OCI-LY3 (cell line): ENCODE data around the gene MT1A.

Source experiments
- H2AFZ ChIP-seq: fragments of 200-600, 300-600 bp; shearing (Covaris generic); 2 replicates; pipeline ENCODE4 v1.6.0; 2014; ENCODE audit warnings: antibody characterized with exemption, low read depth, low read length
- H3K27ac ChIP-seq: fragments of 200-600, 300-600 bp; sonication (generic); 2 replicates; pipeline ENCODE4 v1.5.1; 2014; ENCODE audit warnings: mild to moderate bottlenecking, low read length, moderate library complexity, mixed read lengths
- H3K27me3 ChIP-seq: fragments of 200-600, 300-600 bp; sonication (generic); 2 replicates; pipeline ENCODE4 v1.6.1; 2014; ENCODE audit warnings: low read depth, low read length, mixed read lengths
- H3K36me3 ChIP-seq: fragments of 200-600, 300-600 bp; sonication (generic); replicated peaks from 2 replicates; pipeline ENCODE3; 2014; ENCODE audit warnings: low read depth, low read length, mixed read lengths
- H3K4me1 ChIP-seq: fragments of 300-600, 200-600 bp; sonication (generic); 2 replicates; pipeline ENCODE4 v1.6.1; 2014; ENCODE audit warnings: low read length, mixed read lengths
- H3K4me2 ChIP-seq: fragments of 200-600, 300-600 bp; sonication (generic); 2 replicates; pipeline ENCODE4 v1.6.1; 2014; ENCODE audit warnings: low read length, mixed read lengths
- H3K4me3 ChIP-seq: fragments of 300-600, 200-600 bp; sonication (generic); 2 replicates; pipeline ENCODE4 v1.5.1; 2014; ENCODE audit warnings: antibody characterized with exemption, mild to moderate bottlenecking, low read length, moderate library complexity
- H3K79me2 ChIP-seq: fragments of 300-600, 200-600 bp; shearing (Covaris generic); 2 replicates; pipeline ENCODE4 v1.6.1; 2014; ENCODE audit warnings: mild to moderate bottlenecking, low read length, mixed read lengths
- H3K9ac ChIP-seq: fragments of 300-600, 200-600 bp; shearing (Covaris generic); 2 replicates; pipeline ENCODE4 v1.6.0; 2014; ENCODE audit warnings: mild to moderate bottlenecking, low read length, moderate library complexity
- H3K9me3 ChIP-seq: fragments of 200-600, 300-600 bp; shearing (Covaris generic); 2 replicates; pipeline ENCODE4 v1.6.1; 2014; ENCODE audit warnings: low read length, mixed read lengths; ENCODE audit not compliant: insufficient read depth
- H4K20me1 ChIP-seq: fragments of 200-600, 300-600 bp; sonication (generic); 2 replicates; pipeline ENCODE4 v1.6.1; 2016; ENCODE audit warnings: low read length, mixed read lengths; ENCODE audit not compliant: insufficient read depth
- CTCF ChIP-seq: fragments of 200-600, 300-600 bp; sonication (generic); IDR thresholded peaks from 2 replicates; pipeline ENCODE4 v1.5.1; 2014; ENCODE audit warnings: antibody characterized with exemption, low read length, low read depth
- EZH2phosphoT487 ChIP-seq: fragments of 200-600 bp; shearing (Covaris generic); IDR thresholded peaks from 2 replicates; pipeline ENCODE4 v1.6.1; 2018; ENCODE audit warnings: antibody characterized with exemption, mixed run types, low read depth

Gene MT1A

GRCh38 chr16:56606071-56606475 lies 32.4 kb upstream of the MT1A start:
- H2AFZ ChIP-seq, result no peak overlapping the region
- no peaks in the 10 kb centered on the region for H3K79me2 ChIP-seq
- no peak overlapping the region for H3K27ac ChIP-seq
- H3K27me3 ChIP-seq, result 0 out of 2 replicates have a peak, but pooled peaks cover 4% of the 10 kb centered on the region
- H3K4me3 ChIP-seq, result no peak overlapping the region
- no peak overlapping the region for H3K9ac ChIP-seq
- no peaks in the 10 kb centered on the region for H4K20me1 ChIP-seq
- H3K36me3 ChIP-seq, result no peaks in the 10 kb centered on the region
- no peak overlapping the region for H3K4me2 ChIP-seq
- TF ChIP-seq CTCF, result no peak
- no peak for TF ChIP-seq EZH2phosphoT487
- no peaks in the 10 kb centered on the region for H3K9me3 ChIP-seq
- H3K4me1 ChIP-seq, result peaks cover 23% of the 10 kb centered on the region

GRCh38 chr16:56606476-56607108 lies 31.9 kb upstream of the MT1A start:
- Histone ChIP-seq H3K9me3 (no peaks in the 10 kb centered on the region), H3K4me3 (no peak overlapping the region), H4K20me1 (no peaks in the 10 kb centered on the region), H3K27ac (no peak overlapping the region), H2AFZ (no peak overlapping the region), H3K9ac (no peak overlapping the region), H3K79me2 (no peaks in the 10 kb centered on the region), H3K27me3 (0 out of 2 replicates have a peak, but pooled peaks cover 4% of the 10 kb centered on the region), H3K4me2 (no peak overlapping the region), H3K4me1 (peaks cover 27% of the 10 kb centered on the region), H3K36me3 (no peaks in the 10 kb centered on the region)
- no peak for TF ChIP-seq CTCF
- no peak for TF ChIP-seq EZH2phosphoT487

- Histone ChIP-seq H3K27ac (no peak overlapping the region), H3K79me2 (no peaks in the 10 kb centered on the region), H3K4me1 (peaks cover 27% of the 10 kb centered on the region), H3K4me3 (no peak overlapping the region), H3K9ac (no peak overlapping the region), H4K20me1 (no peaks in the 10 kb centered on the region), H3K4me2 (no peak overlapping the region), H2AFZ (no peak overlapping the region), H3K27me3 (no peaks in the 10 kb centered on the region), H3K9me3 (no peaks in the 10 kb centered on the region), H3K36me3 (no peaks in the 10 kb centered on the region)
- no peak for TF ChIP-seq EZH2phosphoT487
- TF ChIP-seq CTCF, result no peak
Measured at GRCh38 chr16:56607109-56607618, 31.3 kb upstream of the MT1A start.

- Histone ChIP-seq H3K4me2 (peak overlapping the region; percentile 100), H2AFZ (peak overlapping the region; percentile 98), H3K79me2 (no peaks in the 10 kb centered on the region), H3K4me1 (peaks cover 27% of the 10 kb centered on the region), H4K20me1 (no peaks in the 10 kb centered on the region), H3K4me3 (peak overlapping the region; percentile 89), H3K9me3 (no peaks in the 10 kb centered on the region), H3K36me3 (no peaks in the 10 kb centered on the region), H3K27me3 (no peaks in the 10 kb centered on the region), H3K9ac (peak overlapping the region; percentile 71), H3K27ac (peak overlapping the region; percentile 40; the same call in 1 of the 2 replicates)
- TF ChIP-seq CTCF (no peak), EZH2phosphoT487 (no peak)
Measured at GRCh38 chr16:56607675-56608042, 30.8 kb upstream of the MT1A start.
